Measurements from ENCODE around the gene KRT10.

The KRT10 gene

DNA sequence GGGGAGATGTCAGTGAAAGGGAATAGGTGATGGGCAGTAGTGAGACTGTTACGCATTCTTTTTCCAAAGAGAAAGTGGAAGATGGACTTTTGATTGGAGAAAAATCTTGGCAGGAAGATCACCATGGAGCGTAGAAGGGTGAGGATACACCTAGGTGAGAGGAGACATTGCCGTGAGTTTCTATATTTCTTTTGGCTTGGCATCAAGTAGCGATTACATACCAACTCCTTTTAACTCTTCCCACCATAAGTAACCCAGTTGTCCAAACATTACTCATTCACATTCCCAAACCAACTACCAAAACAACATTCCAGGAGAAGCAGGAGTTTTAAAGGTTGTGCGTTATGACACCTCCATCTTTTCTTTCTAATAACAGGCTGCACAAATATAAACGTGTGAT lies 11.9 kb downstream of the KRT10 start:
- Histone ChIP-seq H3K9me3 (no peaks in the 10 kb centered on the region), H3K4me1 (peaks cover 0 to 7% (median 0%) of the 10 kb centered on the region in 4 donors), H3K4me3 (no peak overlapping the region), H3K27me3 (peaks cover 0 to 21% of the 10 kb centered on the region in 2 donors), H3K36me3 (no peaks in the 10 kb centered on the region), H3K27ac (no peak overlapping the region)
- TF ChIP-seq, protein P1, sequence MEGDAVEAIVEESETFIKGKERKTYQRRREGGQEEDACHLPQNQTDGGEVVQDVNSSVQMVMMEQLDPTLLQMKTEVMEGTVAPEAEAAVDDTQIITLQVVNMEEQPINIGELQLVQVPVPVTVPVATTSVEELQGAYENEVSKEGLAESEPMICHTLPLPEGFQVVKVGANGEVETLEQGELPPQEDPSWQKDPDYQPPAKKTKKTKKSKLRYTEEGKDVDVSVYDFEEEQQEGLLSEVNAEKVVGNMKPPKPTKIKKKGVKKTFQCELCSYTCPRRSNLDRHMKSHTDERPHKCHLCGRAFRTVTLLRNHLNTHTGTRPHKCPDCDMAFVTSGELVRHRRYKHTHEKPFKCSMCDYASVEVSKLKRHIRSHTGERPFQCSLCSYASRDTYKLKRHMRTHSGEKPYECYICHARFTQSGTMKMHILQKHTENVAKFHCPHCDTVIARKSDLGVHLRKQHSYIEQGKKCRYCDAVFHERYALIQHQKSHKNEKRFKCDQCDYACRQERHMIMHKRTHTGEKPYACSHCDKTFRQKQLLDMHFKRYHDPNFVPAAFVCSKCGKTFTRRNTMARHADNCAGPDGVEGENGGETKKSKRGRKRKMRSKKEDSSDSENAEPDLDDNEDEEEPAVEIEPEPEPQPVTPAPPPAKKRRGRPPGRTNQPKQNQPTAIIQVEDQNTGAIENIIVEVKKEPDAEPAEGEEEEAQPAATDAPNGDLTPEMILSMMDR (IDR thresholded peaks at IDR 0.05), result no peak
- no peak for DNase-seq
- intact Hi-C loops (cut with DNase I; ENCODE audit: low total_unique reads), result no loop called here

DNA sequence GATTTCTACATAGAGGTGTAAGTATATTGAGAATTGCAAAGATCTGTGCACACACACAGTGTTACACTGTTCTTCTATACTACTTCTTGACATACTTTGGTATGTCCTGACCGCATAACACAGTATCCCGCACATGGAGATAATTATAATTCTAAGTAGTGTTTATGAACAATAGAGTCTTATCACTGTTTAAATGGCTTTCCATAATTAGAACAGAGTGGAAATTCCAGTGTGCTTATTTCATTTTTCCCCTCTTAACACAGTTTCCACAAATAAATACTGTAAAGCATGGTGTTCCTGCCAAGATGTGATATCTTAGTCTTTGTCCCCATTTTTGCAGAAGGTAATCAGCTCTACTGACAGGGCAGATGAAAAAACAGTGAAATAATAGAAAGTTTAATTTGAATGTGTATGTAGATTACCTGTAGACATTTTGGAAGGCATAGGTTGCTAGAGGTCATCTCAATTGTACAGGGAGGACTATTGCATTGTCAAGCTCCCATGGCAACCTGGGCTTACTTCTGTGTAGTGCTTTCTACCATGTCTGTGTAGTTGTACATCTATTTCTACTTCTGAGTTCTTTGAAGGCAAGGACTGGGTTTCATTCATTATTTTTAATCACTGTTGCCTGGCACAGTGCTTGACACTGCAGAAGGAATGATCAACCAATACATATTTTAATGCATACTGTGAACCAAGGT lies 12.5 kb downstream of the KRT10 start:
- Histone ChIP-seq H3K4me1 (peaks cover 0 to 7% (median 0%) of the 10 kb centered on the region in 4 donors), H3K9me3 (no peaks in the 10 kb centered on the region), H3K36me3 (no peaks in the 10 kb centered on the region), H3K4me3 (no peak overlapping the region), H3K27ac (no peak overlapping the region), H3K27me3 (peaks cover 0 to 25% of the 10 kb centered on the region in 2 donors)
- TF ChIP-seq, protein P1 (IDR thresholded peaks at IDR 0.05), result no peak
- intact Hi-C loops (cut with DNase I; ENCODE audit: low total_unique reads), result loop anchor here (5.0 to 10.0 kb wide), 2 partner anchors 95 to 857 kb away; no protein-coding TSS in a partner anchor
- DNase-seq, result no peak

DNA sequence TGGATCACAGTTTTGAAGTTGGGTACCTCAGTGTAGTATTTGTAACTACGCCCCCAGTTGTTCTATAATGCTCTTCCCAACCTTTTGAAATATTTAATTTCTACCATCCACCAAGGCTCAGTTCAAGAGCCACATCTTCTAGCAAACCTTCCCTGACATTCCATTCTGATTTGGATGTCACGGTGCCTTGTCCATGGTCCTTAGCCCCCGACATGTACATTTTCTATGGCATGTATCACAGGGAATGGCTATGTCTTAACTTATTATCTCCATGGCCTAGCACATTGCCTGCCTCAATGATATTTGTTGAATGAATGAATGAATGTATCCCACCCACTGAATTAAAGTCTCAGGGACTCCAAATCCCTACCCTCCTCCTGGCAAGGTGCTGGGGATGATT lies 16.3 kb downstream of the KRT10 start:
- peaks cover 0 to 7% (median 0%) of the 10 kb centered on the region in 4 donors for H3K4me1 ChIP-seq
- H3K27me3 ChIP-seq, result peaks cover 0 to 24% of the 10 kb centered on the region in 2 donors
- TF ChIP-seq, protein P1 (IDR thresholded peaks at IDR 0.05), result no peak
- intact Hi-C loops (cut with DNase I; ENCODE audit: low total_unique reads), result loop anchor here (5.0 to 10.0 kb wide), 2 partner anchors 99 to 861 kb away; no protein-coding TSS in a partner anchor
- no peak overlapping the region for H3K4me3 ChIP-seq
- H3K9me3 ChIP-seq, result no peaks in the 10 kb centered on the region
- DNase-seq, result no peak
- no peak overlapping the region for H3K27ac ChIP-seq
- no peaks in the 10 kb centered on the region for H3K36me3 ChIP-seq

DNA sequence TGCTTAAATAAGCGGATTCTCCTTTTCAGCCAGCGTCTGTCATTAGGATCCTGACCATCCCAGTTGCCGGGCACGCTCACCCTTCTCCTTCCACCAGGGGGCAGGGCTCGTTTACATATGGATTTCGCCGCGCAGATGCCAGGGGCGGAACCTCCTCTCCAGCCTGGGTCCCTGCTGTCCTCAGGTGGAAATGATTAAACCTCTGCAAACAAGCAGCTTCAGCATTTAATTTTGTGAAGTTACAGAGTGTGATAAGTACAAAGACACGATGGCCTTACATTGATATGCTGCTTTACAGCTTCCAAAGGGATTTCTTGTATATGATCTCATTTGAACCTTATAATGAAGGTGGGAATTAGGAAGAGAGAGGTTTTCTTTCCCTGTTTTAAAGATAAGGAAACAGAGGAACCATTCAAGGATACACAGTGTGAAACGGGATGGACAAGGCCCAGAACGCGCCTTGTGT lies 18.8 kb downstream of the KRT10 start:
- Histone ChIP-seq H3K36me3 (no peaks in the 10 kb centered on the region), H3K4me1 (no peaks in the 10 kb centered on the region), H3K4me3 (no peak overlapping the region), H3K27ac (no peak overlapping the region), H3K27me3 (peaks cover 0 to 41% of the 10 kb centered on the region in 2 donors), H3K9me3 (no peaks in the 10 kb centered on the region)
- intact Hi-C loops (cut with DNase I; ENCODE audit: low total_unique reads), result loop anchor here (10.0 kb wide), 1 partner anchor 101 kb away; no protein-coding TSS in a partner anchor
- TF ChIP-seq, protein P1 (IDR thresholded peaks at IDR 0.05), result peak; percentile 74 to 77
- DNase-seq, result peak; percentile 76 to 80

DNA sequence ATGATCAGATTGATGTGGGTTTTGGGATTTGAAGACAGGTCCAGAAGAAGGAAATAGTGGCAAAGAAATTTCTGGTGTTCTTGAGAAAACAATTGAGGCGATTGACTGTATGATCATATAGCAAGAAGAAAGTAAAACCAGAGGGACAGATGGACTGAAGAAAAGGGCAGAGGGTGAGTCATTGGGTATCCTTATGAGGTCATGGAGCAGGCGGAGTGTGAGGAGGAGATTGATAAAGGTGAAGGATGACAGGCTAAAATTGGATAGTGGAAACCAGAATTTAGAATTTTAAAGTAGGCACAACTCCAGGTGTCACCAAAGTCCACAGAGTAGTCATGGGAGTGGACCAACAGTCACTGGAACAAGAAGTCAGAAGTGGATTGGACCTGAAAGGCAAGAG lies 21.3 kb downstream of the KRT10 start:
- Histone ChIP-seq H3K27me3 (peaks cover 0 to 53% of the 10 kb centered on the region in 2 donors), H3K9me3 (no peaks in the 10 kb centered on the region), H3K4me3 (no peak overlapping the region), H3K27ac (no peak overlapping the region), H3K36me3 (no peaks in the 10 kb centered on the region), H3K4me1 (no peaks in the 10 kb centered on the region)
- DNase-seq, result no peak
- TF ChIP-seq, protein P1 (IDR thresholded peaks at IDR 0.05), result no peak
- intact Hi-C loops (cut with DNase I; ENCODE audit: low total_unique reads), result loop anchor here (10.0 kb wide), 1 partner anchor 104 kb away; no protein-coding TSS in a partner anchor
